ENCODE results near the gene CLCN1. TPM values are rescaled to one million over a fixed set of nuclear protein-coding genes. Genes with fewer than 3 reads are reported as not detected.

Gene CLCN1
- total RNA-seq, 1 experiment from 2014 or later, result 0.13 TPM

GRCh38 chr7:143358626-143359025, 42.7 kb downstream of the CLCN1 start:
- WGBS (ENCODE audit: extremely low coverage, insufficient read length, low lambda C conversion rate), result no CpG with 5 or more reads among the region's 12 CpGs
- TF ChIP-seq CTCF (conservative IDR thresholded peaks at IDR 0.05), result no peak

More at GRCh38 chr7:143358626-143359025, 42.7 kb downstream of the CLCN1 start:
- Histone ChIP-seq H3K18ac (ENCODE audit: insufficient read length, low read depth, low read length) (no peak overlapping the region), H2BK15ac (ENCODE audit: low read depth, low read length) (no peak overlapping the region), H2AFZ (ENCODE audit: low read length) (no peak overlapping the region), H3K4me1 (ENCODE audit: insufficient read depth, low read length) (no peaks in the 10 kb centered on the region), H3K23ac (ENCODE audit: insufficient read length, low read depth, low read length) (no peak overlapping the region), H2BK12ac (ENCODE audit: insufficient read length, low read depth, low read length) (no peak overlapping the region), H3K9me3 (ENCODE audit: control insufficient read depth, low read depth, low read length) (no peaks in the 10 kb centered on the region), H2BK20ac (ENCODE audit: low read depth, low read length, poor library complexity, severe bottlenecking) (no peak overlapping the region), H4K5ac (ENCODE audit: insufficient read length, low read depth, low read length) (no peak overlapping the region), H3K14ac (ENCODE audit: insufficient read depth, low read length) (no peak overlapping the region), H2AK5ac (ENCODE audit: insufficient read length, low read length) (no peak overlapping the region), H4K91ac (ENCODE audit: insufficient read length, low read depth, low read length) (no peak overlapping the region), H4K20me1 (ENCODE audit: control insufficient read depth, insufficient read depth, insufficient read length) (no peaks in the 10 kb centered on the region), H3K23me2 (ENCODE audit: insufficient read length, low read depth, low read length, poor library complexity, severe bottlenecking) (peaks cover 7% of the 10 kb centered on the region), H3K4ac (ENCODE audit: low read depth, low read length) (no peak overlapping the region), H3K79me1 (ENCODE audit: insufficient read depth, low read depth, low read length, poor library complexity, severe bottlenecking) (no peaks in the 10 kb centered on the region), H3T11ph (ENCODE audit: low read length) (no peak overlapping the region), H3K4me2 (ENCODE audit: insufficient read depth, insufficient read length, low read length) (no peak overlapping the region), H3K79me2 (ENCODE audit: insufficient read depth, low read length) (no peaks in the 10 kb centered on the region), H3K9ac (ENCODE audit: extremely low read depth, insufficient read length, low read length) (no peak overlapping the region), H2BK120ac (ENCODE audit: low read depth, low read length, poor library complexity, severe bottlenecking) (no peak overlapping the region), H4K8ac (replicated peaks; ENCODE audit: insufficient read length, low read depth, low read length) (no peak overlapping the region), H3K27me3 (ENCODE audit: insufficient read depth, low read length) (peaks cover 4% of the 10 kb centered on the region; the same call in 1 of the 2 replicates), H2BK5ac (ENCODE audit: insufficient read length, low read length) (no peak overlapping the region), H3K27ac (ENCODE audit: insufficient read length, low read depth, low read length) (no peak overlapping the region), H3K56ac (ENCODE audit: insufficient read length, low read depth, low read length) (no peak overlapping the region)
- H3K9me3 Mint-ChIP-seq, result no peaks in the 10 kb centered on the region
- peaks cover 27 to 61% (median 48%) of the 10 kb centered on the region in 3 experiments for H3K36me3 Mint-ChIP-seq (ENCODE audit: insufficient read depth in 1 of 3, low read depth in 3 of 3)
- H3K4me1 Mint-ChIP-seq, result peaks cover 17 to 18% of the 10 kb centered on the region in 2 experiments
- DNase-seq, result no peak
- no peak overlapping the region for H3K4me3 Mint-ChIP-seq
- peaks cover 22% of the 10 kb centered on the region for H3K27me3 Mint-ChIP-seq (ENCODE audit: low read depth)
- no peak overlapping the region for H3K27ac Mint-ChIP-seq
